ENCODE data around the gene TMEM245. TPM values are rescaled to one million over a fixed set of nuclear protein-coding genes. Genes with fewer than 3 reads are reported as not detected.
"Not testable (repeated sequence)": the region's sequence is repeated elsewhere in the genome, so short reads cannot be mapped to it uniquely, and the experiment has no call there.

TMEM245 gene
- total RNA-seq, 1 donor = 37.6 TPM

- no peaks in the 10 kb centered on the region for H3K9me3 ChIP-seq (ENCODE audit: low read depth, low read length)
- peaks cover 2% of the 10 kb centered on the region for H3K27me3 ChIP-seq (ENCODE audit: insufficient read depth, low read length)
- no peaks in the 10 kb centered on the region for H3K4me1 ChIP-seq (ENCODE audit: insufficient read depth, low read length)
- no peak overlapping the region for H3K4me3 ChIP-seq (ENCODE audit: low read length)
Observed at GRCh38 chr9:109145051-109145450, 25.3 kb upstream of the TMEM245 start.

DNA sequence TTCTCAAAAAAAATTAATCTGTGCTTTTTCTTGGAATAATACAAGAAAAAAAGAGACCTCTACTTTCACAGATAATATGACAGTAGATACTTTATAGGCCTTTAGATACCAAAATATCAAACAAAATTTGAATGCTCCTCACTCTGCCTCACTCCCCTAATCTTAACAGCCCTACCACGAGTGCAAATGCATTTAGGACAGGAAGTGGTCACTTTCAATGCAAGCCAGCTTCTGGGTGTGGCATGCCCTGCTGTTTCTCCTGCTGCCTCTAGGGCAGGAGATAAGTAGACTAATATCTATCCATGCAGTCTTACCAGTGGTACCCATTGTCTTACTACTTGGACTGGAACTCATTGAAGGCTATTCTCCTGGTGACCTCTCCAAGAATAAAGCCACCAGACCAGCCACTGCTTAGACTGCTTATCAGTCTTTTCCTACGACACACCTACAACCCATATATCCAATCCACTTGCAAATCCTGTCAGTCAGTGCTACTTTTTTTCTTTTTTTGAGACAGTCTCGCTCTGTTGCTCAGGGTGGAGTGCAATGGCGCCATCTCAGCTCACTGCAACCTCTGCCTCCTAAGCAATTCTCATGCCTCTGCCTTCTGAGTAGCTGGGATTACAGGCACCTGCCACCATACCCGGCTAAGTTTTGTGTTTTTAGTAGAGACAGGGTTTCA is 24.3 kb upstream of the TMEM245 start:
- H3K27me3 ChIP-seq (ENCODE audit: insufficient read depth, low read length) = peaks cover 2% of the 10 kb centered on the region
- no peaks in the 10 kb centered on the region for H3K4me1 ChIP-seq (ENCODE audit: insufficient read depth, low read length)
- H3K9me3 ChIP-seq (ENCODE audit: low read depth, low read length) = no peaks in the 10 kb centered on the region
- no peak overlapping the region for H3K4me3 ChIP-seq (ENCODE audit: low read length)

DNA sequence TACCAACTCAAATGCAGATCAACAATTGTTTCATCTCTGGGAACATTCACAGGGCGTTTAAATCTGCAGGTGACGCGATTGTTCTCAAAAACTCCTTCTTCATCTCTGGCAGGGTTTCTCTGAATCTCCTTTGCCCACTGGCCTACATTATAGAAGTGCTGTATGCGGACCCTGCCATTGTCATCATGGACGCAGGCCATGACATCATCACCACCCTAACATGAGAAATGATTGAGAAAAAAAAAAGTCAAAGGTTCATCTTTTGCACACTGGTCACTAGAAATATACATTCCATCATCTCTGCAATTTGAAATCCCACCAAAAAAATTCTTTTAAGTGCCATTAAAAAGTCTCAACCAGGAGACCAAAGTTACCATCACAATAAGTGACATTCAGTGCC is 21.6 kb upstream of the TMEM245 start:
- no peak overlapping the region for H3K4me3 ChIP-seq (ENCODE audit: low read length)
- H3K9me3 ChIP-seq (ENCODE audit: low read depth, low read length) = no peaks in the 10 kb centered on the region
- no peaks in the 10 kb centered on the region for H3K27me3 ChIP-seq (ENCODE audit: insufficient read depth, low read length)
- no peaks in the 10 kb centered on the region for H3K4me1 ChIP-seq (ENCODE audit: insufficient read depth, low read length)

DNA sequence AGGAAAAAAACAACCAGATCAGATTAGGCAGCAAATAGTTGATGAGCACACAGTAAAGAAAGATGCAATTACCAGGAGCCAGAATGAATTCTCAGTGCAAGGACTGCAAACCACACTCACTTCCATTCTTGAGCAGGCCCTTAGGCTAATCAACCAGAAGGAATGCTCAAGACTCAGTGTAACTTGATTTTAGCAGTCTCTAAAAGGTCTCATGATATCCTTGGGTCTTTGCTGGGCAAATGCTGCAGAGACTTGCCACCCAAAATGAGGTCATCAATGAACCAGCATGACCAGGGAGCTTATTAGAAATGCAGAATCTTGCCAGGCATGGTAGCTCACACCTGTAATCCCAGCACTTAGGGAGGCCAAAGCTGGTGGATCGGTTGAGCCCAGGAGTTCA is 20.1 kb upstream of the TMEM245 start:
- no peaks in the 10 kb centered on the region for H3K9me3 ChIP-seq (ENCODE audit: low read depth, low read length)
- no peaks in the 10 kb centered on the region for H3K4me1 ChIP-seq (ENCODE audit: insufficient read depth, low read length)
- no peaks in the 10 kb centered on the region for H3K27me3 ChIP-seq (ENCODE audit: insufficient read depth, low read length)
- H3K4me3 ChIP-seq (ENCODE audit: low read length) = no peak overlapping the region

GRCh38 chr9:109138421-109138820 is 18.7 kb upstream of the TMEM245 start:
- no peaks in the 10 kb centered on the region for H3K9me3 ChIP-seq (ENCODE audit: low read depth, low read length)
- H3K4me1 ChIP-seq (ENCODE audit: insufficient read depth, low read length) = no peaks in the 10 kb centered on the region
- no peaks in the 10 kb centered on the region for H3K27me3 ChIP-seq (ENCODE audit: insufficient read depth, low read length)
- H3K4me3 ChIP-seq (ENCODE audit: low read length) = no peak overlapping the region

DNA sequence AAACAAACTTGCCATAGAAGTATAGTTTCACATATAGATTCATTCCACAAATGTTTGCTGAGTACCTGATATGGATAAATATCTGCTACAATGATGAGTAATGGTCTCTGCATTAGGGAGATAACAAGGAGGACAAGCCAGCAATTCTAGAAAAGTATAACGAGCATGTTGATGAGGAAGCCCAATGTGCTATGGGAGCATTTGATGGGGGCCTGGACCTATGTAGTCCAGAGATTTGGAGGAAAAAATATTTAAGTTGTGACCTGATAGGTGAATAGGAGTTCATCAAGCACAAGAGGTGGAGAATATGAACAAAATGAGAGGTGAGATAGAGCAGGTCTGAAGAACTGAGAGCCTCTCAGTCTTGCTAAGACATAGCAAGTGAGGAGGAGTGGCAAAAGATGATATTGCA is 14.4 kb upstream of the TMEM245 start:
- Histone ChIP-seq H3K4me1 (ENCODE audit: insufficient read depth, low read length) (no peaks in the 10 kb centered on the region), H3K9me3 (ENCODE audit: low read depth, low read length) (no peaks in the 10 kb centered on the region), H3K4me3 (ENCODE audit: low read length) (no peak overlapping the region), H3K27me3 (ENCODE audit: insufficient read depth, low read length) (no peaks in the 10 kb centered on the region)

DNA sequence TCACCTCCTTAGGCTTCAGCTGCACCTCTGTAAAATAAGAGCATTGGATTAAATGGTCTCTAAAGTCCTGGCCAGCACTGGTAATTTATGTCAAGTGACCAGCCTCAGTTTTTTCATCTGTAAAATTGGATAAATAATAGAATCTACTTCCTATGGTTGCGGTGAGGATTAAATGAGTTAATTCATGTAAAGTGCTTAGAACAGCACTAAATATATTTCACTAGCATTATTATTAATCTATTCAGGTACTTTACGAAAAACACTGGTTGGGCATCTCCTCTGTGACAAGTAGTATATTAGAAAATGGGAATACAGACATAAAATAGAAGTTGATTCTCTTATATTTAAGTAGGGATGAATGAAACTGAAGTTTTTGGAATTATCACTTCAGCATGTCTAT is 13.8 kb upstream of the TMEM245 start:
- no peaks in the 10 kb centered on the region for H3K27me3 ChIP-seq (ENCODE audit: insufficient read depth, low read length)
- H3K4me1 ChIP-seq (ENCODE audit: insufficient read depth, low read length) = no peaks in the 10 kb centered on the region
- no peak overlapping the region for H3K4me3 ChIP-seq (ENCODE audit: low read length)
- no peaks in the 10 kb centered on the region for H3K9me3 ChIP-seq (ENCODE audit: low read depth, low read length)

DNA sequence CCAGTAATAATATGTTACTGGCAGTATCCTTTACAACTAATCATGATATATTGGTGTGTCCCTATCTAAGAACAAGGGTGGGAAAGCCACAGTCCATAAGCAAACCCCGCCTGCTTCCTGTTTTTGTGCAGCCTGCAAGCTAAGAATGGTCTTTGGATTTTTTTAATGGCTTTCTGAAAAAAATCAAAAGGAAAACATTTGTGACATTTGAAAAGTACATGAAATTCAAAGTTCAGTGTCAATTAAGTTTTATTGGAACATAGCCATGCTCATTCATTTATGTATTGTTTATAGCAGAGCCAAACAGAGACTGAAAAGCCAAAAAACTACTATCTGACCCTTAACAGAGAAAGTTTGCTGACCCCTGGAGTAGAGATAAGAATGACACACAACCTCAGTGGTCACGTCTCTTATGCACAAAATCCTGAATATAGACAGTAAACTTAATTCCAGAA is 12.8 kb upstream of the TMEM245 start:
- Histone ChIP-seq H3K4me1 (ENCODE audit: insufficient read depth, low read length) (no peaks in the 10 kb centered on the region), H3K27me3 (ENCODE audit: insufficient read depth, low read length) (no peaks in the 10 kb centered on the region), H3K4me3 (ENCODE audit: low read length) (no peak overlapping the region), H3K9me3 (ENCODE audit: low read depth, low read length) (no peaks in the 10 kb centered on the region)

GRCh38 chr9:109129470-109130197 is 9.9 kb upstream of the TMEM245 start:
- no peak overlapping the region for H3K4me3 ChIP-seq (ENCODE audit: low read length)
- no peaks in the 10 kb centered on the region for H3K27me3 ChIP-seq (ENCODE audit: insufficient read depth, low read length)
- no peaks in the 10 kb centered on the region for H3K9me3 ChIP-seq (ENCODE audit: low read depth, low read length)

GRCh38 chr9:109126671-109127070 is 6.9 kb upstream of the TMEM245 start:
- not testable (repeated sequence) for H3K9me3 ChIP-seq (ENCODE audit: low read depth, low read length); H3K27me3 ChIP-seq (ENCODE audit: insufficient read depth, low read length); H3K4me3 ChIP-seq (ENCODE audit: low read length)
- peaks cover 15% of the 10 kb centered on the region for H3K4me1 ChIP-seq (ENCODE audit: insufficient read depth, low read length)

More at GRCh38 chr9:109129470-109130197, 9.9 kb upstream of the TMEM245 start:
- H3K4me1 ChIP-seq (ENCODE audit: insufficient read depth, low read length) = no peaks in the 10 kb centered on the region

- Histone ChIP-seq H3K27me3 (ENCODE audit: insufficient read depth, low read length) (no peaks in the 10 kb centered on the region), H3K4me3 (ENCODE audit: low read length) (no peak overlapping the region), H3K4me1 (ENCODE audit: insufficient read depth, low read length) (peaks cover 22% of the 10 kb centered on the region), H3K9me3 (ENCODE audit: low read depth, low read length) (no peaks in the 10 kb centered on the region)
Observed at GRCh38 chr9:109124121-109124520, 4.4 kb upstream of the TMEM245 start.

DNA sequence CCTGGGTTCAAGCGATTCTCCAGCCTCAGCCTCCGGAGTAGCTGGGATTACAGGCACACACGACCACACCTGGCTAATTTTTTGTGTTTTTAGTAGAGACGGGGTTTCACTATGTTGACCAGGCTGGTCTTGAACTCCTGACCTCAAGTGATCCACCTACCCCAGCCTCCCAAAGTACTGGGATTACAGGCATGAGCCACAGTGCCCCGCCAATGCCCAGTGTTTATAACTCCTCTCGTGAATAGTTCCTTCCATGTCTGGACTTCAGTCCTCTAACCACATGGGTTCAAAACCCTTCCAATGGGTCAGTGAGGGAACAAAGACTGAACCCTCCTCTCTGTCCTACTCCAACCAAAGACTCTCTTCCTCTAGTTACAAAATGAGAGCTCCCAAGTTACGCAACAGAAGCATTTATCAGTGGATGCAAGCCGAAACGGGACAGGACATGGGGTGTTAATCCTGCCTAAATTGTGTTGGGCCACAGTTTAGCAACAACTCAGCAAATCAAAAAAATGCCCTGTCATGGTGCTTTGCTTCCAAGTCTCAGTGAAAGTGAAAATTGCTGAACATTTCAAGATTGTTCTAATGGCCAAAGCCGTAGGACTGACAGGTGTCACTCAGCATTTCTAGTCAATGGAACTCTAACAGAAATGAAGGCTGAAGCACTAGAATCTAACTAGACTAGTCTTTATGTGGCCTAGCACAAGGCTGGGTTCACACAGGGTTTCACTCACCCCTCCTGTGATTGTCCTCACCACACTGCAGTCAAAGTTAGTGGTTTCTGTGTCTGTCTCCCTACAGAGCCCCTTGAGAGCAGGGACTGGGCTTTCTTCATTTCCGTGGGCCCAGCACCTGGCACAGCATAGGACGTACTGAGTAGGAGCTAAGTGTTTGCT is 3.2 kb upstream of the TMEM245 start:
- Histone ChIP-seq H3K4me3 (ENCODE audit: low read length) (no peak overlapping the region), H3K9me3 (ENCODE audit: low read depth, low read length) (no peaks in the 10 kb centered on the region), H3K27me3 (ENCODE audit: insufficient read depth, low read length) (no peaks in the 10 kb centered on the region), H3K4me1 (ENCODE audit: insufficient read depth, low read length) (peaks cover 33% of the 10 kb centered on the region)

DNA sequence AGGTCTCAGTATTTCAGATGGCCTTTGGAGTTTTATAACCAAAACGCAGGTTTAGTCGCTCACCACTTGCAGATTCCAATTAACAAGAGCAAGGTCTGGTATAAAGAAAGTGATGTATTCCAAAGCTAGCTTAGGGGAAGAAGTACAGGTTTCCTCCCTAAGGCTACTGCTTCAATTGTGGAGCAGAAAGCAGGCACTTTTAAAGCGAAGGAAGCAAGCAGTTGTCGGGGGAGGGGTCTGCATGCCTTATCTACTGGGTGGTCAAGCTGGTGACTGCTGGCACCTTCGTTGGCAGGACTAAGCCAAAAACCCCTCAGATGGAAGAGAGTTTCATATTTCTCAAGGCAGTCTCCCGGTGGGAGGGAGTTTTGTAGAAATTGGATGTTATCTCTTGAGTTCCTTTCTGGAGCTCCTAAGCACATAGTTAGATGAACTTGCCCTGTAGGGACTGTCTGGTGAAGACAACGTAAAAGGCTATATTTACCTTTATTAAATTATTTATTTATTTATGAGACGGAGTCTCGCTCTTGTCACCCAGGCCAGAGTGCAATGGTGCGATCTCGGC is 1.6 kb upstream of the TMEM245 start:
- Histone ChIP-seq H3K9me3 (ENCODE audit: low read depth, low read length) (no peaks in the 10 kb centered on the region), H3K4me3 (ENCODE audit: low read length) (no peak overlapping the region), H3K4me1 (ENCODE audit: insufficient read depth, low read length) (peaks cover 49% of the 10 kb centered on the region), H3K27me3 (ENCODE audit: insufficient read depth, low read length) (no peaks in the 10 kb centered on the region)

- Histone ChIP-seq H3K9me3 (ENCODE audit: low read depth, low read length) (no peaks in the 10 kb centered on the region), H3K4me1 (ENCODE audit: insufficient read depth, low read length) (peaks cover 59% of the 10 kb centered on the region), H3K4me3 (ENCODE audit: low read length) (peak overlapping the region; percentile 92), H3K27me3 (ENCODE audit: insufficient read depth, low read length) (no peaks in the 10 kb centered on the region)
Observed at GRCh38 chr9:109120204-109120789, 550 bp upstream of the TMEM245 start.
